ENCODE results near the gene CASZ1.

Gene CASZ1

GRCh38 chr1:10726355-10726754 is 70.1 kb downstream of the CASZ1 start:
- no peak for DNase-seq (ENCODE audit: low read depth)

- DNase-seq (ENCODE audit: low read depth) = no peak
Observed at GRCh38 chr1:10724948-10725847, 71.2 kb downstream of the CASZ1 start.

GRCh38 chr1:10724511-10724910 is 71.9 kb downstream of the CASZ1 start:
- DNase-seq (ENCODE audit: low read depth) = no peak

GRCh38 chr1:10724052-10724494 is 72.4 kb downstream of the CASZ1 start:
- DNase-seq (ENCODE audit: low read depth) = peak; percentile 54

- DNase-seq (ENCODE audit: low read depth) = no peak
Observed at GRCh38 chr1:10723317-10723716, 73.1 kb downstream of the CASZ1 start.

GRCh38 chr1:10722803-10723202 is 73.6 kb downstream of the CASZ1 start:
- no peak for DNase-seq (ENCODE audit: low read depth)

GRCh38 chr1:10721381-10722321 is 74.8 kb downstream of the CASZ1 start:
- DNase-seq (ENCODE audit: low read depth) = no peak

GRCh38 chr1:10720635-10721034 is 75.8 kb downstream of the CASZ1 start:
- DNase-seq (ENCODE audit: low read depth) = no peak

GRCh38 chr1:10718083-10718415 is 78.4 kb downstream of the CASZ1 start:
- DNase-seq (ENCODE audit: low read depth) = no peak

GRCh38 chr1:10717296-10718082 is 79.0 kb downstream of the CASZ1 start:
- no peak for DNase-seq (ENCODE audit: low read depth)

GRCh38 chr1:10716840-10717239 is 79.6 kb downstream of the CASZ1 start:
- DNase-seq (ENCODE audit: low read depth) = no peak

- DNase-seq (ENCODE audit: low read depth) = peak; percentile 3
Observed at GRCh38 chr1:10714337-10715114, 81.9 kb downstream of the CASZ1 start.

- no peak for DNase-seq (ENCODE audit: low read depth)
Observed at GRCh38 chr1:10713614-10714013, 82.8 kb downstream of the CASZ1 start.

- DNase-seq (ENCODE audit: low read depth) = no peak
Observed at GRCh38 chr1:10712568-10713362, 83.7 kb downstream of the CASZ1 start.

GRCh38 chr1:10710489-10710888 is 86.0 kb downstream of the CASZ1 start:
- DNase-seq (ENCODE audit: low read depth) = no peak

GRCh38 chr1:10709646-10710045 is 86.8 kb downstream of the CASZ1 start:
- DNase-seq (ENCODE audit: low read depth) = no peak

- DNase-seq (ENCODE audit: low read depth) = no peak
Observed at GRCh38 chr1:10709165-10709564, 87.3 kb downstream of the CASZ1 start.

- no peak for DNase-seq (ENCODE audit: low read depth)
Observed at GRCh38 chr1:10708757-10709156, 87.7 kb downstream of the CASZ1 start.

- no peak for DNase-seq (ENCODE audit: low read depth)
Observed at GRCh38 chr1:10707208-10707607, 89.2 kb downstream of the CASZ1 start.

- no peak for DNase-seq (ENCODE audit: low read depth)
Observed at GRCh38 chr1:10706376-10706913, 90.0 kb downstream of the CASZ1 start.

Data from amniotic epithelial cell (primary cell).